HG02852 (cell line): ENCODE measurements around the gene SDS.

ENCODE experiments used
- ATAC-seq: cut with Tn5 transposase; IDR thresholded peaks from one replicate; pipeline ENCODE4 v1.9.1; 2021; ENCODE audit warnings: mild to moderate bottlenecking, moderate library complexity; ENCODE audit not compliant: unreplicated experiment

SDS gene, protein sequence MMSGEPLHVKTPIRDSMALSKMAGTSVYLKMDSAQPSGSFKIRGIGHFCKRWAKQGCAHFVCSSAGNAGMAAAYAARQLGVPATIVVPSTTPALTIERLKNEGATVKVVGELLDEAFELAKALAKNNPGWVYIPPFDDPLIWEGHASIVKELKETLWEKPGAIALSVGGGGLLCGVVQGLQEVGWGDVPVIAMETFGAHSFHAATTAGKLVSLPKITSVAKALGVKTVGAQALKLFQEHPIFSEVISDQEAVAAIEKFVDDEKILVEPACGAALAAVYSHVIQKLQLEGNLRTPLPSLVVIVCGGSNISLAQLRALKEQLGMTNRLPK

DNA sequence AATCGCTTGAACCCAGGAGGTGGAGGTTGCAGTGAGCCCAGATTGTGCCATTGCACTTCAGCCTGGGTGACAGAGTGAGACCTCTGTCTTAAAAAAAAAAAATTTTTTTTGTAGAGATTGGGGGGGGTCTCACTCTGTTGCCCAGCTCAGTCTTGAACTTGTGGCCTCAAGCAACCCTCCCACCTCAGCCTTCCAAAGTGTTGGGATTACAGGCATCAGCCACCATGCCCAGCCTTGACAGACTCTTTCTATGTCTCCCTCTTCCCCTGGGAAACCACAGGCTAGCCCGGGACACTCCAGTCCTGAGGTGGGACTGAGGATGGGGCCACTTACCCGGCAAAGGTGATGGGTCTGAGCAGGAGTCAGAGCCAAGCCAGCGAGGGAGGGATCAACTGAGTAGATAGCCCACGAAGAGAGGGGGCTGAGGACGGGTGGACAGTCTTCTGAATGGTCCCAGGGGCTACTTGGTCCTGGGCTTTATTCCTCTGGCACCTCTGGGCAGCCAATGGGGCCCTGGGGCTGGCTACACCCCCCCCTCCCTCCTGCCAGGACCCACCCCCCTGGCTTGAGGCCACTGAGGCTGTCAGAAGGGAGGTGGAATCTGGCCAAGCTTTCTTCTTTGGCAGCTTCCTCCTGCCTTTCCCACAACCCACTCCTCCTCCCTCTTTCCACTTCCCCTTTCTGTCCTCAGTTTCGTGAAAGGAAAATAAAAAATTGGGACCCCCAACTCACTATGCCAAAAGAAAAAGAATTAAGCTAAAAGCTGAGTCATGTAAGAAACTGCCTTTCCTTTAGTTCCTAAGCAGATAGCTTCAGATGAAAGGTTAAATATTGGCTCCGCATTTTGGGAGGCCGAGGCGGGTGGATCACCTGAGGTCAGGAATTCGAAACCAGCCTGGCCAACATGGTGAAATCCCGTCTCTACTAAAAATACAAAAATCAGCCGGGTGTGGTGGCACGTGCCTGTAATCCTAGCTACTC, at the start of gene SDS:
SDS (minus strand) TSS at position 453 of the 981 bp plus-strand sequence. CDS start 4,179 bp downstream, outside the sequence.
- no peak for ATAC-seq

DNA sequence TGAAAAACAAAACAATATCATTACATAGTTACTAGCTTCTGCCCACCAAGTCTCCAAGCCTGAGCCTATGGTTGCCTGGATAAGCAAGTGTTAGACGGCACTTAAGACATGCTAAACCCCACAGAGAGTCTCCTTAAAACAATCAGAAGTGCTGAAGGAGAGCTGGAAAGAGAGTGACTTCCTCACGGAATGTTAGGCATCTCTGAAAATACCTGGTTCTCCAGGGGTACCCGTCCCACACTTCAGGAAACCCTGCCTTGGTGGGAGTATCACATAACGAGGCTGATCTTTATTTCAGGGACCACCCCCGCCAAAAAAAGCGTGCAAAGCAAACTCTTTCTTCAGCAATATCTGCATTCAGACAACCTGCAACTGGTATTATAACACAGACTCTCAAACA, 49.6 kb upstream of the SDS start:
- no peak for ATAC-seq

DNA sequence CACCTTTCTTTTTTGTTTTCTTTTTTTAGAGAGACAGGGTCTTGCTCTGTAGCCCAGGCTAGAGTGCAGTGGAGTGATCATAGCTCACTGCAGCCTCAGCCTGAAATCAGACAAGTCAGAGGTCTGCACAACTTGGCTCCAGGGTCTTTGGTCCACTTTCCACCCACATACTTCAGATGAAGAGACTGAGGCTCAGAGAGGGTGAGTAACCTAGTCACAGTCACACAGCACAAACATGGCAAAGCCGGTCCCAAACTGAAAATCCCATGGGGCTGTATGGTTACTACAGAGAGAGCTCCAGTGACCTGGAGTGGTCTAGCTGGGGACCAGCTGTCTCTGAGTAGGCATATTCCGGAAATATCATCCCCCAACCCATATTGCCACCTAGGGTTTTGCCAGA, 48.8 kb upstream of the SDS start:
- ATAC-seq, result no peak

DNA sequence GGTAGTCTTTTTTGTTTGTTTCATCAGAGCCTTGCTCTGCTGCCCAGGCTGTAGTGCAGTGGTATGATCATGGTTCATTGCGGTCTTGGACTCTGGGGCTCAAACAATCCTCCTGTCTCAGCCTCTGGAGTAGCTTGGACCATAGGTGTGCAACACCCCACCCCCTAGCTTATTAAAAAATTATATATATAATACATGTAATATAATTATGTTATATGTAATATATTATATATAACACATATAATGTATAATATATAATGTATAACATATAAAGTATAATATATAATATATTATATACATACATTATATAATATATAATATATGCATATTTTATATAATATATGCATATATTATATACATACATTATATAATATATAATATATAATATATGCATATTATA, 46.2 kb upstream of the SDS start:
- no peak for ATAC-seq

DNA sequence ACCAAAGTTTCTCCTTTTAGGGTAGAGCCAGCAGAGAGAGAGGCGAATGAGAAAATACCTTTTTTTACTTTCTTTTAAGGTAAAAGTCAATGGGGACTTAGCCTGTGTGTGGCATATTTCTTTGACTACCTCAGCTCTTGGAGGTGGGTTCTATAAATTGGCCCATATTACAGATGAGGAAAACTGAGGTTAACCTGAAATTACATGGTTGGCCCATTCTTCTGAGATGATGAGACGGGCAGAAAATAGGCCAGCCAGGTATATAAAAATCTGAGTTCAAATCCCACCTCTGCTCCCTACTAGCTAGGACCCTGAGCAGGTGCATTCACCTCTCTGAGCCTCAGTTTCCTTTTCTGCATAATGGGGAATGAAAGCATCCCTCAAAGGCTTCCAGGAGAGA, 45.6 kb upstream of the SDS start:
- ATAC-seq, result no peak

DNA sequence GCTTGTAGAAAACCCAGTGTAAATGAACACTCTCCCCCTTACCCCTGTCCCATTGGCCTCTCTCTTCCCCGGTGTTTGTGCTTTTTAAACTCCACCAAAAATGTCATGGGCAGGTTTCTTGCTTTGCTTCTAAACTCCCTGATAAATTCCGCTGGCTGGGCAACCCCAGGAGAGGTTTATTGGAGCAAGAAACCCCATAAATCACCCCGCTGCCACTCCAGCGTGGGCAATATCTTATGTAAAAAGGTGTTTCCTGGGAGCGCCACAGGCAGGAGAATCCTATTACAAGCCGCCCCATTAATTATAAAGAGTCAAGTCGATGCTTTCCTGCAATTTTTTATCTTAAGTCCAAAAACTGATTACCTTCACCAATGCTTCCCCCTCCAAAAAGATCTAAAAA, 45.2 kb upstream of the SDS start:
- no peak for ATAC-seq

DNA sequence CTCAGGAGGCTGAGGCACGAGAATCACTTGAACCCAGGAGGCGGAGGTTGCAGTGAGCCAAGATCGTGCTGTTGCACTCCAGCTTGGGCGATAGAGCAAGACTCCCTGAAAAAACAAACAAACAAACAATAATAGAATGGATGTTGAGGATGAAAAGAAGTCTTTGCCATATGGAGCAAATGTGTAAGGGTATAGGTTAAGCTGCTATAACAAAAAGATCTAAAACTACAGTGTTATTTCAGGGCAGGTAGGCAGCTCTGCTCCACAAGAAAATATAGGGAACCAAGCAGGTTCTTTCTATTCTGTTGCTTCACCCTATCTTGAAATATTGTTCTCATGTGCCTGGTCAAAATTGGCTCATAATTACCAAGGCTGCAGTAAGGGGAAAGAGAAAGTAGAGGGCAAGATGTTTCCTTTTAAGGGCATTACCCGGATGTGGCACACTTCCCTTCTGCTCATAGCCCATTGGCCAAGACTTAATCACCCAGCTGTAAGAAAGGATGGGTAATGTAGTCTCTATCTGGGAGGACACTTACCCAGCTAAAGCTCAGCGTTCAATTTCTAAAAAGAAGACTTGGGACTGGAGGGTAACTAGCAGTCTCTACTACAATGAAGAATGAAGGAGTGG, 42.0 kb upstream of the SDS start:
- ATAC-seq, result no peak

DNA sequence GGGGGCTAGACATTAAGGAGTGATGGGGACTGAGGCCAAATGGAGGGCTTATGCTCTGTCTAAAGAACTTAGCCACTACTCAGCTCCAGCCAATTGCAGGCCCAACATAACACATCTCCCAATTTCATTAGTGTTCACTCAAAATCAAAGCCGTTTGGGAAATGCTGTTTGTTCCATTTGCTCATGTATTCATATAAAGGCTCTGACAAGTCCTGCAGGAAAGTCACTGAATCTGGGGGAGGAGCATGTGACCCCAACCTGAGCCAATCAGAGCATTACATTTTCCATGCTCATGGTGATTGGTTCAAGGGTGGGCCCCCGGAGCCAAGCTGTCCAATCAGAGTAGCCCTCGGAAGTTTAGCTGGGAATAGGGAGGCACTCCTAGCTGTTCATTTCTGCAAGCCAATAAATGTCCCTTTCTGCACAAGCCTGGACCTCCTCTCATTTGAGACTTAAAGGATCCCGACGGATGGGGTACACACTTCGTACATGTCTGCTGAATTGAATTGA, 39.4 kb upstream of the SDS start:
- ATAC-seq, result no peak

DNA sequence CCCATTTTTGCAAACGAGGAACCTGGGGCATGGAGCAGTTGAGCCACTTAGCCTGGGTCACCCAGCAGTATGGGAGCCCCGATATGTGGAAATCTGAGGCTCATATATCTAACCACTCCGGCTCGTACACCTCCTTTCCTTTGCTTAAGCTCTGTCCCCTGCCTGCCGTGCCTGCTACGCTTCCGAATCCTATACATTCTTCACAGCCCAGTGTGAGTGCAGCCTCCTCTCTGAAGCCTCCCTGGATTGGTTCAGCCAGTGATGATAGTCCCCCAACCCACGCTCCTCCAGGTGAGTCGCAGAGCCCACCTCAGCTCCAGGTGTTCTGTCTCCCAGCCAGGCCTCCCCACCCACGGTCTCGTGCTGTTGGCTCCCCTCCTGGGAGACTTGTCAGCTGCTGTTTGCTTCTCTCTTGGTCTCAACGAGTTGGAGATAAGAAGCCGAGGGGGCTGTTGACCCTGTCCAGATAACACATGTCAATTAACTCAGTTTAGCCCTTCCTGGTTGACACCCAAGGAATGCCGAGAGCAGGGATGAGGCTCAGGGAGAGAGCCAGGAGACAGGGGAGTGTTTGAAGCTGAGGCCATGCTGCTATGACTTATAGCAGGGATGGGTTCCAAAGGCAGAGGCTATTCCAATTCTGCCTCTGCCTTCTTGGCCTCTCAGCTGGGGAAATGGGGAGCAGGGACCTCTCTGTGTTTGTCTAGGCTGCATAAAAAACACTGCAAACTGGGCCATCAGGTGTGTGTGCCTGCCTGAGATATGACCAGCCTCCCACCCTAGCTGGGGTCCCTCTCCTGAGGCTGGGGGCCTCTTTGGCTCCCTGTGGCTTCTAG, 37.5 kb upstream of the SDS start:
- no peak for ATAC-seq

DNA sequence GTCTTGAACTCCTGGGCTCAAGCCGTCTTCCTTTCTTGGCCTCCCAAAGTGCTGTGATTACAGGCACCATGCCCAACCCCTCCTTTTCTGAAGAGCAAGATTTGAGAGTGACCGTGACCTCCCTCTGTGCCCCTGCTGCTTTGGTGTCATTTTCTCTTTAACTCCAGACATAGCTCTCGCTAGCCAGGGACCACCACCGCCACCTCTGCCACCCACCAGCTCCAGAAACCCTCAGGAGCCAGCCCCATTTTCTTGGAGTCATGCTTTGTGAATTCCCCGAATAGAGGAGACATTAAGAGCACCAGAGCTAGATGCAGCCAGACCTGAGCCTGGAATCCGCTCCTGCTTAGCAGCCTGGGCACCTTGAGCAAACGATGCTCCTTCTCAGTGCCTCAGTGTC, 36.6 kb upstream of the SDS start:
- no peak for ATAC-seq

DNA sequence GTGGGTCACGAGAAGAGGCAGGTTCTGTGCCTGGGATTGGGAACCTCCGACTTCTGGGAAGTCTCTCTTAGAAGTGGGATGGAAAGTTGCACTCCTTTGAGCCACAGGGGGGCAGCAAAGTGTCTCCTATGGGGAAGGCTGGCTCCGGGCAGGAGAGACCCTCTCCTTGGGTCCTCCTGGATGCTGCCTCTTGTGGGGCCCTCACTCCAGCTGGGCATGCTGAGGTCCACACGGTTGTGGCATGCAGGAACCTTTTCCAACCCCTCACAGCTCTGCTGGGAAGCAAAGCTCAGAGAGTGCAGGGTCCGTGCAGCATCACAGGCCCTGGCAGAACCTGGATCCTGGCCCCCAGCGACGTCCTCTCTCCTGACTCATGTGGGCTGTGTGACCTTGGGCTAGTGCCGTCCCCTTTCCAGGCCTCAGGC, 35.9 kb upstream of the SDS start:
- ATAC-seq, result no peak

DNA sequence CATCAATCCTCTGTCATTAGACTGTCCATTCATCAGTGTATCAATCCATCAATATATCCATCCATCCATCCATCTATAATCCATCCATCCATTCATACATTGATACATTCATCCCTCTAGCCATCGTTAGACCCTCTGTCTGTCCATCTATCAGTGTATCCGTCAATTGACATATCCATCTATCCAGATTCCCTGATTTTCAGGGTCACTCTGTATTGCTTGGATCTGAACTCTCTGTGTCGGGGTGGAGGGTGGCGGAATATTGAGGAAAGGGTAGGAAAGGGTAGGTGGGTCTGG, 35.6 kb upstream of the SDS start:
- no peak for ATAC-seq

DNA sequence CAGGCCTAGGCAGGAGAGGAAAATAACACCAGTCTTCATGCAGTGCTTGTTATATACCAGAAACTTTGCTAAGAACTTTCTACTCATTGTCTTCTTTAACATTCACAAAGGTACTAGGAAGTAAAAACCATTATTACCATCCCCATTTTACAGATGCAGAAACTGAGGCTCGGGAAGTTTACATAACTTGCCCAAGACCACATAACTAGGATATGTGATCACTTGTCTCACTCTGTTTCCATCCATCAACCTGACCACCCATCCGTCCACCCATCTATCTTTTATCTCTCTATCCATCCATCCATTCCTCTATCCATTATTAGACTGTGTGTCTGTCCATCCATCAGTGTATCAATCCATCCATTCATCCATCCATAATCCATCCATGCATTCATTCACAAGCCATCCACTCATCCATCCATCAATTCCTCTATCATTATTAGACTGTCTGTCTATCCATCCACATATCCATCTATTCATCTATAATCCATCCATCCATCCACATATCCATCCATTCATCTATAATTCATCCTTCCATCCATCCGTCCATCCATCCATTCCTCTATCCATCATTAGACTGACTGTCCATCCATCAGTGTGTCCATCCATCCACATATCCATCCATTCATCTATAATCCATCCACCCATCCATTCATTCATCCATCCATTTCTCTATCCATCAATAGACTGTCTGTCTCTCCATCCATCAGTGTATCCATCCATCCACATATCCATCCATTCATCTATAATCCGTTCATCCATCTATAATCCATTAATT, 35.0 kb upstream of the SDS start:
- ATAC-seq, result no peak

DNA sequence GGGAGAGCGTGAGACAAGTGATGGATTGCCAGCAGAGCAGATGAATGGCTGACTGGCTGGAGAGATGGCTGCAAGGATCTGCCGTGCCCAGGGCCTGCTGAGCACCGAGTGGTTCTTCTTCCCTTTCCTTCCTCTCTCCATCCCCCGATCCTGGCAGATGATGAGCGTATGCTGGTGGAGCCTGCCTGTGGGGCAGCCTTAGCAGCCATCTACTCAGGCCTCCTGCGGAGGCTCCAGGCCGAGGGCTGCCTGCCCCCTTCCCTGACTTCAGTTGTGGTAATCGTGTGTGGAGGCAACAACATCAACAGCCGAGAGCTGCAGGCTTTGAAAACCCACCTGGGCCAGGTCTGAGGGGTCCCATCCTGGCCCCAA, 34.0 kb upstream of the SDS start:
- ATAC-seq, result no peak

DNA sequence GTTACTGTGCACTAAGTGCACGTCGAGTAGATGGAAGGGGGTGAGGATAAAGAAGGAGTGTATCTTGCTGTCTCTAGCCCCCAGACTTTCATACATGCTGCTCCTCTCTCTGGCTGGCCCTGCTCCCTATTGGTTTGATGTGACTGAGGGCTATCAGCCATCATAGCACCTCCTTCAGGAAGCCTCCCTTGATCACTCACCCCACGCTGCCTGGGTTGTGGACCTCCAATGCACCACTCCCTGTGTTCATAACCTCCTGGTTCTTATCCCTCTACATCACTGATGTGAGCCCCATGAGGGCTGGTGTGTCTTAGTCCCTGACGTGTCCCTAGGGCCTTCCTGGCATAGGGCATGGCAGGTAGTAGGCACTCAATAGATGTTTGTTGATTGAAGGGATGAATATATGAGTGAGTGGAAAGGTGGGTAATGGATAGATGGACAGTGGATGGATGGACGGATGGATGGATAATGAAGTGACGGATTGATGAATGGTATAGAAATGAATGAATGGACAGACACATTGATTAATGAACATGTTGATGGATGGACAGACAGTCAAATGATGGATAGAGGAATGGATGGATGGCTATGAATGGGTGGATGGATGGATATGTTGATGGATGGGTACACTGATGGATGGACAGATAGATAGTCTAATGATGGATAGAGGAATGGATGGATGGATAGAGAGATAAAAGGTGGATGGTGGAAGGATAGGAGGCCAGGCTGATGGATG, 33.5 kb upstream of the SDS start:
- no peak for ATAC-seq

DNA sequence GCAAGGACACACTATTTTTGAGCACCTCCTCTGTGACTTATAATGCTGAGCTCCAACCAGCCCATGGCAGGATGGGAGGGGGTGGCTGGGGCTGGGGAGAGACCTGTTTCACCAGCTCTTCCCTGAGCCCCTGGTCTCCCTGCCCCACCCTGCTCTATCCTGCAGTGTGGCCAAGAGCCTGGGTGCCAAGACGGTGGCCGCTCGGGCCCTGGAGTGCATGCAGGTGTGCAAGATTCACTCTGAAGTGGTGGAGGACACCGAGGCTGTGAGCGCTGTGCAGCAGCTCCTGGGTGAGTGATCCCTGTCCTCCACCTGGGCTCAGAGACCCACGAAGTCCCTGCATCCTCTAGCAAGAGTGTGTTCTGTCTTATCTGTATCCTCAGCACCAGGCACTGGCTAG, 32.9 kb upstream of the SDS start:
- ATAC-seq, result no peak

DNA sequence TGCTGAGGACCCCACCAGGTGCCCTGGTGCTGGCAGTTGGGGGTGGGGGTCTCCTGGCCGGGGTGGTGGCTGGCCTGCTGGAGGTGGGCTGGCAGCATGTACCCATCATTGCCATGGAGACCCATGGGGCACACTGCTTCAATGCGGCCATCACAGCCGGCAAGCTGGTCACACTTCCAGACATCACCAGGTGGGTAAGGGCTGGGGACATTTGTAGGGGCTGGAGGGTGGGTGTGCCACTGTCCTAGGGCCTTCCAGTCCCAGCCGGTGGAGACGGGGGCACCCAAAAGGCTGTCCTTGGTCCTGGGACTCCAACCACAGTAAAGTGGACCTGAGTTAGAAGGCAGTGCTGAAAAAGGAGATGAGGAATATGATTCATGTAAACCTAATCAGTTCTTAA, 31.7 kb upstream of the SDS start:
- no peak for ATAC-seq

DNA sequence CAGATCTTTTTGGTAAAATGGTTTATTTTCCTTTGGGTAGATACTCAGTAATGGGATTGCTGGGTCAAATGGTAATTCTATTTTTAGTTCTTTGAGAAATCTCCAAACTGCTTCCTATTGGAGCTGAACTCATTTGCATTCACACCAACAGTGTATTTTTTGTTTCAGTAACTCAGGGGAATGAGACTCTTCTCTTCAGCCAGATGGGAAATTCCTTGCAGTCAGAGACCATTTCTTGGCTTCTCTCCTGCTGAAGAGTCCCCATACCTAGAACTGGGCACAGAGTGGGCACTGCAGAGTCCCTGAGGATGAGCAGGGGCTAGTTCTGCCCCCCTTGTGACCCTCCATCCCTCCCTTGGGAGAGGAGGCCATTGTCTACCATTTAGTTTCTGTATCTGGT, 29.3 kb upstream of the SDS start:
- no peak for ATAC-seq

DNA sequence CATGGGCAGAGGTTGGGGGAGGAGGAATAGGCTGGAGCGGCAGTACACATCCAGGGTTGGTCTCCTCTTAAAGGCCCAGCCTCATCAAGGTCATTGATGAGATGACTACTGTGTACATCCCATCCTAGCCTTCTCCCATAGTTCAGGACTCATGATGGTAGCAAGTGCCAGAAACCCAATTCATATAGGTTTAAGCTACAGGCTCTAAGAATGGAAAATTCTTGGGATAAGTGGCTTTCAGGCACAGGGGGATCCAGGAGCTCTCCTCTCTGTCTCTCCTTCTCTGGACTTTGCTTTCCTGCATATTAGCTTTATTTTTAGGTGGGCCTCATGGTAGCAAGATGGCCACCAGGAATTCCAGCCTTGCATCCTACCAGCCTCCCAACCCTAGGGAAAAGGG, 24.8 kb upstream of the SDS start:
- ATAC-seq, result no peak
